Hepatocyte (in vitro differentiated cells): ENCODE results near the gene PORCN. TPM values are rescaled to one million over a fixed set of nuclear protein-coding genes. Genes with fewer than 3 reads are reported as not detected.

Experiments used
- DNase-seq: peaks from one replicate; pipeline ENCODE4 v3.0.0-alpha.2; 2016; ENCODE audit warnings: low spot score
- H2AFZ ChIP-seq: fragments of 200-600 bp; sonication (generic); 2 replicates; pipeline ENCODE4 v1.6.0; 2016; ENCODE audit warnings: antibody characterized with exemption, mild to moderate bottlenecking
- H3K27ac ChIP-seq: fragments of 200-600 bp; sonication (generic); 2 replicates; pipeline ENCODE4 v1.5.1; 2016; ENCODE audit warnings: mild to moderate bottlenecking
- H3K27me3 ChIP-seq: fragments of 200-600 bp; sonication (generic); 2 replicates; pipeline ENCODE4 v1.6.1; 2016
- H3K36me3 ChIP-seq: fragments of 200-600 bp; sonication (generic); replicated peaks from 2 replicates; pipeline ENCODE4 v1.5.1; 2016; ENCODE audit warnings: low read depth; ENCODE audit not compliant: insufficient read depth
- H3K4me1 ChIP-seq: fragments of 200-600 bp; sonication (generic); 2 replicates; pipeline ENCODE4 v1.5.1; 2016; ENCODE audit warnings: mild to moderate bottlenecking, moderate library complexity; ENCODE audit not compliant: insufficient read depth
- H3K4me2 ChIP-seq: fragments of 200-600 bp; sonication (generic); 2 replicates; pipeline ENCODE4 v1.6.0; 2016
- H3K4me3 ChIP-seq: fragments of 200-600 bp; sonication (generic); 2 replicates; pipeline ENCODE4 v1.5.1; 2016; ENCODE audit warnings: mild to moderate bottlenecking
- H3K79me2 ChIP-seq: fragments of 200-600 bp; sonication (generic); 2 replicates; pipeline ENCODE4 v1.6.0; 2017; ENCODE audit warnings: mild to moderate bottlenecking
- H3K9me2 ChIP-seq: fragments of 200-600 bp; sonication (generic); replicated peaks from 2 replicates; pipeline ENCODE4 v1.6.0; 2017; ENCODE audit warnings: mild to moderate bottlenecking; ENCODE audit not compliant: insufficient read depth
- H3K9me3 ChIP-seq: fragments of 200-600 bp; sonication (generic); 2 replicates; pipeline ENCODE4 v1.5.1; 2016; ENCODE audit warnings: low read depth, mild to moderate bottlenecking
- H4K20me1 ChIP-seq: fragments of 200-600 bp; sonication (generic); 2 replicates; pipeline ENCODE4 v1.6.0; 2016; ENCODE audit warnings: mild to moderate bottlenecking; ENCODE audit not compliant: insufficient read depth, poor library complexity, severe bottlenecking
- CTCF ChIP-seq: fragments of 200-600 bp; sonication (generic); IDR thresholded peaks from 2 replicates; pipeline ENCODE4 v1.5.1; 2016; ENCODE audit warnings: antibody characterized with exemption, mild to moderate bottlenecking; ENCODE audit not compliant: poor library complexity
- EZH2 ChIP-seq: fragments of 200-600 bp; sonication (generic); IDR thresholded peaks from 2 replicates; pipeline ENCODE4 v1.6.1; 2016; ENCODE audit warnings: antibody characterized with exemption, mild to moderate bottlenecking, borderline replicate concordance
- EZH2phosphoT487 ChIP-seq: fragments of 200-600 bp; sonication (generic); IDR thresholded peaks from one replicate; pipeline ENCODE4 v1.6.1; 2018; ENCODE audit warnings: antibody characterized with exemption, mild to moderate bottlenecking, low read depth, moderate library complexity; ENCODE audit not compliant: unreplicated experiment, severe bottlenecking
- WGBS: methylation state at CpG from one replicate; pipeline ENCODE4 v1.1.6; 2016; ENCODE audit warnings: low lambda C conversion rate; ENCODE audit errors: missing lambda C conversion rate; 5-methylcytosine and 5-hydroxymethylcytosine counted together
- polyA plus RNA-seq: library from polyadenylated mRNA; unstranded; fragments of >200 nt; fragmentation: Nextera tagmentation; extraction: Ambion mirVana; gene quantifications from 2 replicates; pipeline ENCODE4 v1.2.1, GENCODE V29; 2016
- total RNA-seq: library from RNA; depleted of rRNA; stranded (reverse); fragments of >200 nt; gene quantifications from 2 replicates; pipeline ENCODE4 v1.2.3, GENCODE V29; 2014

The PORCN gene
- total and polyA plus RNA-seq, 2 experiments from 2014 or later: 7.9 to 12.8 TPM

GRCh38 chrX:48505481-48505880 is 3.3 kb upstream of the PORCN start:
- TF ChIP-seq CTCF: no peak
- TF ChIP-seq EZH2phosphoT487: no peak
- TF ChIP-seq EZH2: no peak
- Histone ChIP-seq H3K9me3 (no peaks in the 10 kb centered on the region), H3K4me3 (no peak overlapping the region), H2AFZ (no peak overlapping the region), H3K9me2 (no peaks in the 10 kb centered on the region), H3K79me2 (no peaks in the 10 kb centered on the region), H3K36me3 (no peaks in the 10 kb centered on the region), H3K27ac (no peak overlapping the region), H3K4me2 (no peak overlapping the region), H3K27me3 (no peaks in the 10 kb centered on the region), H4K20me1 (no peaks in the 10 kb centered on the region), H3K4me1 (no peaks in the 10 kb centered on the region)
- WGBS: 69% methylated on average over 5 of the region's 5 CpGs
- DNase-seq: no peak

- no peaks in the 10 kb centered on the region for H3K79me2 ChIP-seq
- no peaks in the 10 kb centered on the region for H4K20me1 ChIP-seq
- no peaks in the 10 kb centered on the region for H3K27me3 ChIP-seq
- 76% methylated on average over 5 of the region's 5 CpGs for WGBS
- H3K4me1 ChIP-seq: no peaks in the 10 kb centered on the region
- TF ChIP-seq EZH2: no peak
- no peak for TF ChIP-seq EZH2phosphoT487
- TF ChIP-seq CTCF: no peak
- no peak overlapping the region for H3K4me3 ChIP-seq
- H3K36me3 ChIP-seq: no peaks in the 10 kb centered on the region
- no peaks in the 10 kb centered on the region for H3K9me2 ChIP-seq
- H3K4me2 ChIP-seq: no peak overlapping the region
- H3K9me3 ChIP-seq: no peaks in the 10 kb centered on the region
- H3K27ac ChIP-seq: no peak overlapping the region
- H2AFZ ChIP-seq: no peak overlapping the region
- no peak for DNase-seq
These were observed 1.5 kb upstream of the PORCN start for GRCh38 chrX:48507246-48507645.

- Histone ChIP-seq H3K9me3 (no peaks in the 10 kb centered on the region), H3K27ac (no peak overlapping the region), H2AFZ (peak overlapping the region; percentile 78), H4K20me1 (no peaks in the 10 kb centered on the region), H3K9me2 (no peaks in the 10 kb centered on the region), H3K27me3 (no peaks in the 10 kb centered on the region), H3K4me2 (peak overlapping the region; percentile 78), H3K36me3 (no peaks in the 10 kb centered on the region), H3K4me3 (peak overlapping the region; percentile 54), H3K79me2 (no peaks in the 10 kb centered on the region), H3K4me1 (no peaks in the 10 kb centered on the region)
- TF ChIP-seq EZH2 (no peak), CTCF (no peak), EZH2phosphoT487 (no peak)
- 53% methylated on average over 13 of the region's 16 CpGs for WGBS
- DNase-seq: no peak
These were observed 426 bp downstream of the PORCN start for GRCh38 chrX:48509245-48509590.

- Histone ChIP-seq H3K9me3 (no peaks in the 10 kb centered on the region), H3K9me2 (no peaks in the 10 kb centered on the region), H3K27me3 (no peaks in the 10 kb centered on the region), H3K4me1 (no peaks in the 10 kb centered on the region), H3K36me3 (no peaks in the 10 kb centered on the region), H3K27ac (no peak overlapping the region), H3K4me3 (no peak overlapping the region), H4K20me1 (no peaks in the 10 kb centered on the region), H3K79me2 (no peaks in the 10 kb centered on the region), H3K4me2 (peak overlapping the region; percentile 78), H2AFZ (no peak overlapping the region)
- DNase-seq: no peak
- TF ChIP-seq CTCF (no peak), EZH2 (no peak), EZH2phosphoT487 (no peak)
- whole genome bisulfite sequencing: 69% methylated on average over 11 of the region's 11 CpGs
These were observed 827 bp downstream of the PORCN start for GRCh38 chrX:48509619-48510018.
